Adipose tissue (tissue), 3 donors: ENCODE measurements around the gene KIF3B. TPM values are rescaled to one million over a fixed set of nuclear protein-coding genes. Genes with fewer than 3 reads are reported as not detected.
"Not testable (repeated sequence)": the region's sequence is repeated elsewhere in the genome, so short reads cannot be mapped to it uniquely, and the experiment has no call there.

Experiments used
- H3K27ac ChIP-seq: one replicate; pipeline ENCODE4 v1.5.1; 2013; ENCODE audit warnings: low read depth, low read length
- WGBS, 3 donors: extraction: QIAGEN DNeasy Blood & Tissue Kit; methylation state at CpG; one replicate each; pipeline ENCODE4 v1.1.7; 2013; 5-methylcytosine and 5-hydroxymethylcytosine counted together
- polyA plus RNA-seq, 3 donors: library from polyadenylated mRNA; stranded (reverse); fragments of 200-250 nt; gene quantifications; one replicate each; pipeline ENCODE4 v1.2.3, GENCODE V29; 2013
- donor health status: healthy with polysubstance abuse.
- donor health status: Bipolar disorder and iron deficiency.
- donor health status: healthy.

KIF3B gene
- polyA plus RNA-seq, 3 donors = 12.2 to 25.6 (median 15.4) TPM

- 87 to 98% (median 94%) methylated on average over 2 of the region's 2 CpGs for WGBS, 3 donors
- not testable (repeated sequence) for H3K27ac ChIP-seq
These were observed 63.6 kb downstream of the KIF3B start for GRCh38 chr20:32341053-32341452.

DNA sequence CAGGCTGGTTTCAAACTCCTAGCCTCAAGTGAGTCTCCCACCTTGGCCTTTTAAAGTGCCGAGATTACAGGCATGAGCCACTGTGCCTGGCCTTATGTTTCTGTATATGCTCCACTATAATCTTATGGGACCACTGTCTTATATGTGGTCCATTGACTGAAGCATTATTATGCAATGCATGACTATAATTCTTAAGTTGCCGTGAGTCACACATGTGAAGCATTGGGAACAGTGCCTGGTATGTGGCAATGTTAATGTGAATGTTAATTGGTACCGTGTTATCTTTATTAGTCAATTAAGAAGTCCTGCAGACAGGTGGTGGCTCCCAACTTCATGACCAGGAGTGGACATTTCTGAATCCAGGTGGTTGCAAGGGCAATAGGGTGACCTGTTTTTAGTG is 66.0 kb downstream of the KIF3B start:
- H3K27ac ChIP-seq = no peak overlapping the region
- 65 to 75% (median 73%) methylated on average over 3 of the region's 3 CpGs for WGBS, 3 donors

GRCh38 chr20:32344835-32345506 is 67.5 kb downstream of the KIF3B start:
- WGBS, 3 donors = 25 to 64% (median 62%) methylated on average over 7 of the region's 7 CpGs
- H3K27ac ChIP-seq = no peak overlapping the region

GRCh38 chr20:32348207-32348606 is 70.8 kb downstream of the KIF3B start:
- H3K27ac ChIP-seq = no peak overlapping the region
- 28 to 92% (median 90%) methylated on average over 3 of the region's 3 CpGs for WGBS, 3 donors

DNA sequence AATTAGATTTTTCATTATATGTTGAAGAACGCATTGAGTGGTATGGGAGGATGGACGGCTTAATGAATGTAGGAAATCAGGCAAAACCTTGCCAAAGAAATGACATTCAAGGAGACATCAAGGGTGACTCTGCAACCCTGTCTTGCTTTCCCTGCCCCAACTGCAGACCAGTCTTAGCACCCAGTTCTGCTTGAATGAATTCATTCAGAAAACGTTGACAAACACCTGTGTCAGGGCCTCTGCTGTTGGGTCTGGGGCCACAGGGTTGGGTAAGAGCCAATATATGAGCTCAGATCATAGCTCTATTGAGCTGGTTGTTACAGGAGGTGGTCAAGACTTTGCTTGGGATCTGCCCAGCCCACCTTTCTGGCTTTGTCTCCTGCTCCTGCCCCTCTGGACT is 73.0 kb downstream of the KIF3B start:
- H3K27ac ChIP-seq = no peak overlapping the region
- 90 to 97% (median 90%) methylated on average over 3 of the region's 3 CpGs for WGBS, 3 donors

DNA sequence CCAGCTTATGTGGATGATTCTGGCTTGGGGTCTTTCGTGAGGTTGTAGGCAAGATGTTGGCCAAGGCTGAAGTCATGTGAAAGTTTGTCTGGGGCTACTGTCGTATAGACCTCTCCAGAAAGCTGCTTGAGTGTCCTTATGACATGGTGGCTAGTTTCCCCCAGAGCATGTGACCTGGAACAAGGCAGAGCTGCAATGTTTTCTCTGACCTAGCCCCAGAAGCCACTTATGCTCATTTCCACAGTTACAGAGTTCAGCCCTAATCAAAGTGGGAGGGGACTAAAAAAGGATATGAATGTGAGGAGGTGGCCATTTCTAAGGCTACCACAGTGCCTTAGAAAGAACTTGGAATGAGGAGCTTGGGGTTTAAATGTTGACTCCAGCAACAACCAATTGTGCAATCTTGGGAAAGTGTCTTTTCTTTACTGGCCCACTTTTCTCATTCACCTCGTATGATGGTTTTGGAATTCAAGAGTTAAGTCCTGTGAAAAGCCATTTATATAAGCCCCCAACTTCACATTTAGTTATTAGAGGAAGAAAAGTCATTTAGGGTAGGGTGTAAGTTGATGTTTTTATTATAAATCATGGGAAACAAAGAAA is 74.8 kb downstream of the KIF3B start:
- WGBS, 3 donors = 88 to 95% (median 88%) methylated on average over 3 of the region's 3 CpGs
- no peak overlapping the region for H3K27ac ChIP-seq

DNA sequence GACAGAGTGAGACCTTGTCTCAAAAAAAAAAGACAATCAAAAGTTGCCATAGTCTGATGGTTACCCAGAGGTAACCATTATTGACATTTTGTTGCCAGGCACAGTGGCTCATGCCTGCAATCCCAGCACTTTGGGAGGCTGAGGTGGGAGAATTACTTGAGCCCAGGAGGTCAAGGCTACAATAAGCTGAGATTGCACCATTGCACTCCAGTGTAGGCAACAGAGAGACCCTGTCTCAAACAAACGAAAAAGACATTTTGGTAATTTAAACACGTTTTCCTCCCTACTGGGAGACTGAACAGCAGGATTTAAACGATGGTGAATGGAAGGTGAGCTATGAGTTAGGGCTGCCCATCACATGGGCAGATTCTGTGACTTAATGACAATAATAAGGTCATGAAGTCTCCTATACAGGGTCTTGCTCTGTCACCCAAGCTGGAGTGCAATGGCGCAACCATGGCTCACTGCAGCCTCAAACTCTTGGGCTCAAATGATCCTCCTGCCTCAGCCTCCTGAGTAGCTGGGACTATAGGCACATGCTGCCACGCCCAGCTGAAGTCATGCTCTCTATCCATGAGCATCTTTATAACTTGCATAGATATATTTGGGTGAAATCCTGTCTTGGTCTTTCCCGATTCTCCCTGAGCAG is 76.5 kb downstream of the KIF3B start:
- H3K27ac ChIP-seq = no peak overlapping the region
- 87 to 96% (median 93%) methylated on average over 6 of the region's 6 CpGs for WGBS, 3 donors

- H3K27ac ChIP-seq = no peak overlapping the region
- WGBS, 3 donors = 31 to 61% (median 61%) methylated on average over 2 of the region's 2 CpGs
These were observed 77.4 kb downstream of the KIF3B start for GRCh38 chr20:32354592-32355416.

DNA sequence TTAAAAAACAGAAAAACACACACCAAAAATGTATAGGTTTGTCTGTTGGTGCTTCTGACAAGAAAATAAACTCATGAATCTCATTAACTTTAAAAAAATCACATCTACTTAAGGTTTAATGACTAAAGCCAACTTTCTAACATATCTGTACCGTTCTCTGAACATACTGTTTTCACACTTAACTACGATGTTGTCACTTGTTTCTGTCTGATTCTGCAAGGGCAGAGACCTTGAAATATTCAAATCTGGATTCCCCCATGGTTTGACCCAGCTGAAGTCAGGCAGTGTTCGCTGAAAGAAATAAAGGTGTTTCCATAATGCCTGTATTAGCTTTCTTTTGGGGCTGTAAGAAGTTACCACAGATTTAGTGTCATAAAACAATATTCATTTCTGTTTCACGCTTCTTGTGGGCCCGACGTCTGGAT is 78.0 kb downstream of the KIF3B start:
- WGBS, 3 donors = 65 to 89% (median 86%) methylated on average over 6 of the region's 6 CpGs
- H3K27ac ChIP-seq = no peak overlapping the region

DNA sequence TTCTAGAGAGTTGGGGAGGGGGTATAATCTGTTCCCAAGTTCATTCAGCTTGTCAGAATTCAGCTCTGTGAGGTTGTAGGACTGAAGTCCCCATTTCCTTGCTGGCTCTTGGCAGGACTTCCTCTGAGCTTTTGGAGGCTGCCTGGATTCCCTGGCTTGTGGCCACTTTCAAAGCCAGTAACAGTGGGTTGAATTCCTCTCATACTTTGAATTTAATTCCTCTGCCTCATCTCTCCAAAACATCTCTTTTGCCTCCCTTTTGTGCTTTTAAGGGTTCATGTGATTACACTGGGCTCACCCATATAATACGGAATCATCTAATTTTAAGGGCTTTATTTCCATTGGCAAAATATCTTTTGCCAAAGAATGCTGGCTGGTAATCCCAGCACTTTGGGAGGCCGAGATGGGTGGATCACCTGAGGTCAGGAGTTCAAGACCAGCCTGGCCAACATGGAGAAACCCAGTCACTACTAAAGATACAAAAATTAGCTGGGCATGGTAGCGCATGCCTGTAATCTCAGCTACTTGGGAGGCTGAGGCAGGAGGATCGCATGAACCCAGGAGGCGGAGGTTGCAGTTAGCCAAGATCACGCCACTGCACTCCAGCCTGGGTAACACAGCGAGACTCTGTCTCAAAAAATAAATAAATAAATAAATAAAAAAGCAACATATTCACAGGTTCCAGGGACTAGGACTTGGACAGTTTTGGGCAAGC is 78.6 kb downstream of the KIF3B start:
- 72 to 92% (median 86%) methylated on average over 7 of the region's 7 CpGs for WGBS, 3 donors
- H3K27ac ChIP-seq = not testable (repeated sequence)

GRCh38 chr20:32356622-32357374 is 79.3 kb downstream of the KIF3B start:
- 21 to 30% (median 23%) methylated on average over 13 of the region's 13 CpGs for WGBS, 3 donors
- H3K27ac ChIP-seq = no peak overlapping the region

DNA sequence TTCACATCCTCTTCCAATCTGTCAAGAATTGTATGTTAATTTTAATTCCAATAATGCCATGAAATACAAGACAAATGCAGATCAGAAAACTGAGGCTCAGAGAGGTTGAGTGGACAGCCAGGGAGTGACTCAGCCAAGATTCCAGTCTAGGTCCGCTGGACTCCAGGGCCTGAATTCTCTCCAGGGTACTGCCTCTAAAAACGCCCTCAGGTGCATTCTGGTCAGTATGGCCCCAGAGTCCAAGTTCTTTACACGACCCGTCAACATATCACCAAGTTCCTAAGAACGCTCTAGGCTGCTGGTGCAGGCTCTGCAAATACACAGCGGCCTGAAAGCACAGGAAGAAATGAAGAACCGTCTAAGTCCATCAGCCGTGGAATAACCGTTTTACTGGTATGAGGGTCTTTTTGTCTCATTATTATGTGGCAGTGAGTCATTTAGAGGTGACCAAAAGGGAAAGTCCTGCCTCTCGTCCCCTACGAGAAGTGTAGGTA is 80.0 kb downstream of the KIF3B start:
- H3K27ac ChIP-seq = no peak overlapping the region
- 0 to 1% (median 0%) methylated on average over 11 of the region's 11 CpGs for WGBS, 3 donors

- H3K27ac ChIP-seq = peak within 1 kb of the TSS; percentile 80
These were observed 80.6 kb downstream of the KIF3B start, which contains the start of gene ASXL1 for GRCh38 chr20:32357869-32358631. Gene ASXL1 (plus strand): TSS chr20:32358331. CDS start chr20:32358776, 445 bp downstream.

GRCh38 chr20:32358632-32358882 is 81.1 kb downstream of the KIF3B start:
- 1% methylated on average over 31 of the region's 35 CpGs; no CpG with 5 or more reads in 2 of the 3 donors for WGBS, 3 donors

More at GRCh38 chr20:32357869-32358631, 80.6 kb downstream of the KIF3B start, which contains the start of gene ASXL1:
- 1% methylated on average over 63 to 82 of the region's 83 CpGs for WGBS, 3 donors

DNA sequence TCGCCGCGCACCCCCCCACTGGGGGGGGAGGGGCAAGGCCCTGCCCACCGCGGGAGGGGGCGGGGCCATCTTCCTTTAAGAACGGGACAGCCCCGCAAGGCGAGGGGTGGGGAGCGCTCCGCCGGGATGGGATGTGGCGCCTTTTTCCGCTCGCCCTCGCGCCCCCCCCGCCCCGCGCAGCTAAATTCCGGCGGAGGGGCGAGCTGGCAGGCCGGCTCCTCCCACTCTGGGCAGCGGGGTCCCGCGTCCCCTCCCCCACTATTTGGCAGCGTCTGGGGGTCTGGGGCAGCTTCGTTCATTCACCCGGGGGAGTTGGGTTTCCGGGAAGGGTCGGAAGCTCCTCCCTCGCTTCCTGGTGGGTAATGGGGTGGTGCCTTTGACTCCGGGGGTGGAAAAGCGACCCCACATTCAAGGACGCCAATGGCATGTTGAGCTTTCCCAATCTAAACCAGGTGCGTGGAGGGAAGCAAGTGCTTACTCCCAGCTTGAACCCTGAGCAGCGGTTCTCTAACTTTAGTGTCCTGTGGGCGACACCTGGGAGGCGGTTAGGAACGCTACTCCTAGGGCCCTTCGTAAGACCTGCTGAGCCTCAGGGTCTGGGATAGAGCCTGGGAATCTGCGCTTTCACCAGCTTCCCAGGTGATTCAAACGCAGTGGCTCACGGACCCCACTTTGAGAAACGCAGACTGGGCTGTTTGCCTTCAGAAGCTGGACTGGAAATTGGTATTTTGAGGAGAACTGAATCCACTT is 81.6 kb downstream of the KIF3B start:
- peak overlapping the region; percentile 80 for H3K27ac ChIP-seq
- WGBS, 3 donors = 1% methylated on average over 38 to 40 of the region's 46 CpGs

More at GRCh38 chr20:32358632-32358882, 81.1 kb downstream of the KIF3B start:
- H3K27ac ChIP-seq = peak overlapping the region; percentile 80

GRCh38 chr20:32359633-32360332 is 82.3 kb downstream of the KIF3B start:
- no peak overlapping the region for H3K27ac ChIP-seq
- 6 to 19% (median 13%) methylated on average over 11 of the region's 11 CpGs for WGBS, 3 donors
